ENCODE results near the gene SPECC1.

DNA sequence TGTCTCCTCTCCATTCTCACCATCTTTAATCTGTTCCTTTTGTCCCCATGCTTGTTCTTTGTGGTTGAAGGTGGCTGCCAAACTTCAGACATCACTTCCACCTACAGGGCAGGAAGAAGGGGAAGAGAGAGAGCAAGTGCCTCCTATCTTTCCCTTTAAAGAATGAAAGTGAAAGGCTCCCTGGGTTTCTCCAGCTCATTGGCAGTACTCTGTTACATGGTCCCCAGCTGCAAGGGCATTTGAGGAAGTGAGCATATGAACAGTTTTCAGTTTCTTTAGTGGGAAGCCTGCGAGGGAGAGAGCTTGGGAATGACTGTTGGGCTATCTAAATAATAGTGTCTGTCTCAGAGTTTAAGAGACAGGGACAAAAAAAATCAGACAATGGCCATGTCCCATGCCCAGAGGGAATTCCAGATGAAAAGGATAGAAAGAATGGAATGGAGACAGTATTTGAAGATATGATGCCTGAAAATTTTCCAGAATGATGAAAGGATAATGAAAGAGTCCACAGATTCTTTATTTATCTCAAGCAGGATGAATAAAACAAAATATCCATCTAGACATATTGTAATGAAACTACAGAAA lies 298.3 kb downstream of the SPECC1 start:
- TF ChIP-seq, protein P1, sequence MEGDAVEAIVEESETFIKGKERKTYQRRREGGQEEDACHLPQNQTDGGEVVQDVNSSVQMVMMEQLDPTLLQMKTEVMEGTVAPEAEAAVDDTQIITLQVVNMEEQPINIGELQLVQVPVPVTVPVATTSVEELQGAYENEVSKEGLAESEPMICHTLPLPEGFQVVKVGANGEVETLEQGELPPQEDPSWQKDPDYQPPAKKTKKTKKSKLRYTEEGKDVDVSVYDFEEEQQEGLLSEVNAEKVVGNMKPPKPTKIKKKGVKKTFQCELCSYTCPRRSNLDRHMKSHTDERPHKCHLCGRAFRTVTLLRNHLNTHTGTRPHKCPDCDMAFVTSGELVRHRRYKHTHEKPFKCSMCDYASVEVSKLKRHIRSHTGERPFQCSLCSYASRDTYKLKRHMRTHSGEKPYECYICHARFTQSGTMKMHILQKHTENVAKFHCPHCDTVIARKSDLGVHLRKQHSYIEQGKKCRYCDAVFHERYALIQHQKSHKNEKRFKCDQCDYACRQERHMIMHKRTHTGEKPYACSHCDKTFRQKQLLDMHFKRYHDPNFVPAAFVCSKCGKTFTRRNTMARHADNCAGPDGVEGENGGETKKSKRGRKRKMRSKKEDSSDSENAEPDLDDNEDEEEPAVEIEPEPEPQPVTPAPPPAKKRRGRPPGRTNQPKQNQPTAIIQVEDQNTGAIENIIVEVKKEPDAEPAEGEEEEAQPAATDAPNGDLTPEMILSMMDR (IDR thresholded peaks at IDR 0.05), result no peak
- no peak for TF ChIP-seq POLR2A (IDR thresholded peaks at IDR 0.05)
